Upper lobe of left lung (tissue), 4 donors: ENCODE results near the gene ROBO1.

Experiments
- EP300 ChIP-seq, 4 donors: sonication (generic); formaldehyde crosslinking; IDR thresholded peaks; one replicate each; pipeline ENCODE4 v1.5.1; 2017; ENCODE audit warnings: antibody characterized with exemption in 4 of 4, control low read depth in 2 of 4
- POLR2AphosphoS5 ChIP-seq, 2 donors: sonication (generic); formaldehyde crosslinking; IDR thresholded peaks; one replicate each; pipeline ENCODE4 v1.5.1; 2017; ENCODE audit warnings: antibody characterized with exemption in 2 of 2
- TF ChIP-seq, protein P1 (sequence below), 6 experiments: fragments of 450-650 bp in 4 of 6; fragments of 200-600 bp in 2 of 6; sonication (generic) in 2 of 6; IDR thresholded peaks; one replicate each; pipeline ENCODE4 v1.5.1; 2016 to 2019; ENCODE audit warnings: antibody characterized with exemption in 6 of 6

DNA sequence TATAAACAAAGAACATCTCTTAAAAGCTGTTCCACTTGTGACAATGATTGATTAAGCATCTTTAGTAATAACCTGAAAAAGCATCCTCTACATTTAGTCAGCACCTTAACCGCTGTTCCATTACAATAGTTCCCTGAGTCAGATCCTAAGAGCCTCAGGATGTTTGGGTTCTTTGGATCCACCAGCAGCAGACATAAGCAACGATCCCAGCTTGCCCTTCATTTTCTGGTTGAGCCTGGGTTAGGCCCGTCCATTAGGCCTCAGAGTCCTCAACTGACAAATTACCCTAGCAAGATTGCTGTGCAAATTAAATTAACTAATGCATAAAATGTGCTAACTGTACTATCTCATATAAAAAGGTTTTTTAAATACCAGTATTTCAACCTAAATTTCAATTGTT is 42.3 kb upstream of the ROBO1 start:
- TF ChIP-seq, protein P1, sequence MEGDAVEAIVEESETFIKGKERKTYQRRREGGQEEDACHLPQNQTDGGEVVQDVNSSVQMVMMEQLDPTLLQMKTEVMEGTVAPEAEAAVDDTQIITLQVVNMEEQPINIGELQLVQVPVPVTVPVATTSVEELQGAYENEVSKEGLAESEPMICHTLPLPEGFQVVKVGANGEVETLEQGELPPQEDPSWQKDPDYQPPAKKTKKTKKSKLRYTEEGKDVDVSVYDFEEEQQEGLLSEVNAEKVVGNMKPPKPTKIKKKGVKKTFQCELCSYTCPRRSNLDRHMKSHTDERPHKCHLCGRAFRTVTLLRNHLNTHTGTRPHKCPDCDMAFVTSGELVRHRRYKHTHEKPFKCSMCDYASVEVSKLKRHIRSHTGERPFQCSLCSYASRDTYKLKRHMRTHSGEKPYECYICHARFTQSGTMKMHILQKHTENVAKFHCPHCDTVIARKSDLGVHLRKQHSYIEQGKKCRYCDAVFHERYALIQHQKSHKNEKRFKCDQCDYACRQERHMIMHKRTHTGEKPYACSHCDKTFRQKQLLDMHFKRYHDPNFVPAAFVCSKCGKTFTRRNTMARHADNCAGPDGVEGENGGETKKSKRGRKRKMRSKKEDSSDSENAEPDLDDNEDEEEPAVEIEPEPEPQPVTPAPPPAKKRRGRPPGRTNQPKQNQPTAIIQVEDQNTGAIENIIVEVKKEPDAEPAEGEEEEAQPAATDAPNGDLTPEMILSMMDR (IDR thresholded peaks at IDR 0.05) = no peak
- TF ChIP-seq EP300 (IDR thresholded peaks at IDR 0.05) (no peak), POLR2AphosphoS5 (IDR thresholded peaks at IDR 0.05) (no peak)
